Sciatic nerve (tissue), 2 donors: Measurements from ENCODE around the gene UBE2QL1. TPM values are rescaled to one million over a fixed set of nuclear protein-coding genes. Genes with fewer than 3 reads are reported as not detected.
A peak's percentile ranks its signal among the peaks of the same experiment; 100 is the strongest.
"Not testable (repeated sequence)": the region's sequence is repeated elsewhere in the genome, so short reads cannot be mapped to it uniquely, and the experiment has no call there.

Experiments
- ATAC-seq: fragments of 200-7000 bp; cut with Tn5 transposase; one replicate; pipeline ENCODE4 v1.9.1; 2020; ENCODE audit warnings: mild to moderate bottlenecking, moderate library complexity
- DNase-seq: peaks from one replicate; pipeline ENCODE4 v3.0.0-alpha.2; 2020; ENCODE audit warnings: low spot score
- intact Hi-C: fragments of 100-400 bp; cut with DNase I; formaldehyde crosslinking; loops from one replicate; pipeline ENCODE4 v1.14.2; 2022
- total RNA-seq: library from RNA; stranded (reverse); fragmentation: NEBNext Ultra II Directional; extraction: Animal tissue kit (Norgen Biotek cat#: 25700); gene quantifications from one replicate; pipeline ENCODE4 v1.2.1, GENCODE V29; 2021
- donor health status: DM: no; HTN: no; CAD: no.
- donor health status: DM: no; HTN: no; CAD: no.

The UBE2QL1 gene
- total RNA-seq, 1 donor from 2014 or later = 0.94 TPM

- no peak for DNase-seq
- intact Hi-C loops = no loop called here
- ATAC-seq = no peak
Measured at GRCh38 chr5:6510132-6510531, 61.5 kb downstream of the UBE2QL1 start.

- intact Hi-C loops = no loop called here
- no peak for DNase-seq
- ATAC-seq = no peak
Measured at GRCh38 chr5:6510973-6511372, 62.3 kb downstream of the UBE2QL1 start.

- ATAC-seq, DNase-seq, intact Hi-C loops: not testable (repeated sequence)
Measured at GRCh38 chr5:6515812-6516211, 67.2 kb downstream of the UBE2QL1 start.

- intact Hi-C loops = no loop called here
- DNase-seq (no peak), ATAC-seq (no peak)
Measured at GRCh38 chr5:6516823-6517222, 68.2 kb downstream of the UBE2QL1 start.

GRCh38 chr5:6517510-6517909, 68.9 kb downstream of the UBE2QL1 start:
- DNase-seq = no peak
- intact Hi-C loops = no loop called here
- ATAC-seq = no peak

GRCh38 chr5:6518298-6519057, 69.8 kb downstream of the UBE2QL1 start:
- DNase-seq (no peak), ATAC-seq (no peak)
- intact Hi-C loops = no loop called here

GRCh38 chr5:6520201-6520600, 71.5 kb downstream of the UBE2QL1 start:
- DNase-seq = no peak
- intact Hi-C loops = no loop called here
- ATAC-seq = no peak

- DNase-seq = no peak
- no peak for ATAC-seq
- intact Hi-C loops = no loop called here
Measured at GRCh38 chr5:6522331-6522730, 73.7 kb downstream of the UBE2QL1 start.

- DNase-seq (no peak), ATAC-seq (no peak)
- intact Hi-C loops = no loop called here
Measured at GRCh38 chr5:6522923-6523322, 74.3 kb downstream of the UBE2QL1 start.

- ATAC-seq (no peak), DNase-seq (no peak)
- intact Hi-C loops = no loop called here
Measured at GRCh38 chr5:6525422-6525821, 76.8 kb downstream of the UBE2QL1 start.

- ATAC-seq = no peak
- intact Hi-C loops = no loop called here
- DNase-seq = no peak
Measured at GRCh38 chr5:6525910-6526309, 77.3 kb downstream of the UBE2QL1 start.

GRCh38 chr5:6527749-6528455, 79.2 kb downstream of the UBE2QL1 start:
- ATAC-seq (no peak), DNase-seq (no peak)
- intact Hi-C loops = no loop called here

GRCh38 chr5:6535594-6535993, 86.9 kb downstream of the UBE2QL1 start:
- intact Hi-C loops = no loop called here
- ATAC-seq = no peak
- no peak for DNase-seq

GRCh38 chr5:6539060-6539459, 90.4 kb downstream of the UBE2QL1 start:
- no peak for ATAC-seq
- no peak for DNase-seq
- intact Hi-C loops = loop anchor here (2.0 kb wide), 1 partner anchor 72 kb away; no protein-coding TSS in a partner anchor

- DNase-seq (no peak), ATAC-seq (no peak)
- intact Hi-C loops = no loop called here
Measured at GRCh38 chr5:6540111-6540827, 91.6 kb downstream of the UBE2QL1 start.

GRCh38 chr5:6541256-6542013, 92.8 kb downstream of the UBE2QL1 start:
- DNase-seq (no peak), ATAC-seq (no peak)
- intact Hi-C loops = no loop called here

GRCh38 chr5:6542421-6543345, 94.0 kb downstream of the UBE2QL1 start:
- DNase-seq (no peak), ATAC-seq (peak; percentile 9)
- intact Hi-C loops = no loop called here

GRCh38 chr5:6543346-6543730, 94.7 kb downstream of the UBE2QL1 start:
- intact Hi-C loops = no loop called here
- ATAC-seq (no peak), DNase-seq (no peak)
